HL-60 (cell line): ENCODE measurements around the gene FAM114A2.

Source experiments
- GABPA ChIP-seq: IDR thresholded peaks from 2 replicates; pipeline ENCODE4 v1.6.1; 2012; ENCODE audit warnings: low read depth
- POLR2AphosphoS5 ChIP-seq: IDR thresholded peaks from 2 replicates; pipeline ENCODE4 v1.6.1; 2012; ENCODE audit warnings: low read depth
- SPI1 ChIP-seq: IDR thresholded peaks from 2 replicates; pipeline ENCODE4 v1.6.1; 2012; ENCODE audit warnings: low read depth, mild to moderate bottlenecking, borderline replicate concordance
- TF ChIP-seq, protein P1 (sequence below): IDR thresholded peaks from one replicate; pipeline ENCODE4 v1.5.1; 2011; ENCODE audit warnings: low read length, control low read depth, inconsistent platforms; ENCODE audit not compliant: insufficient read depth
- TF ChIP-seq, protein P2 (sequence below): IDR thresholded peaks from 2 replicates; pipeline ENCODE4 v1.6.1; 2012; ENCODE audit warnings: low read depth; ENCODE audit not compliant: insufficient replicate concordance

DNA sequence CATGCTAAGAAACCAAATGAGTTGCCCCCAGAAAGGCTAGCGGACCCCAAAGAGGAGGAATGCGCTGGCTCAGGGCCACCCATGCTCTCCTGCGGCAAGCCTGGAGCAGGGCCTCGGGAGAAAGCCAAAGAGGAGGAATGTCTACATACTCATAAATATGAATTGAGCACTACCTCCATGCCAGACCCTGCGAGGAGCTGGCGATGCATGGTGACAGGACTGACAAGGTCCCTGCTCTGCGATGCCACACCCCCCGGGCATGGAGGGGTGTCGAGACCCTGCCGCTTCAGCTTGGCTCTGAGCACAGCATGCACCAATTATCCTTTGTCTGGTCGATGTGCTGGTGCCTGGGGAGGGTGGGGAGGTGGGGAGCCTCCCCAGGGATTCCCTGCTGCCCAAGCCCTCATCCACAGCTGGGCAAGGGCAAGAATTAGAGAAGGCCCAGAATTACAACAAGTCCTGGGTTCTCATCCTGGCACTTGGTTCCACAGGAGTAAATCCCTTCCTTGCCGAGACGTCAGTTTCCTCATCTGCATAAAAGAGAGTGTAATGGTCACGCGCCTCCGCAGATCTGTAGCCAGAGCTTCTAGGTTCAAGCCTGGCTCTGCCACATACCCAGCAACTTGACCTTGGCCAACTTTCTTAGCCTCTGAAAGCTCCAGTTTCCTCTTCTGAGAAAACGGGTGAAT, 74.4 kb downstream of the FAM114A2 start:
- TF ChIP-seq, protein P1, sequence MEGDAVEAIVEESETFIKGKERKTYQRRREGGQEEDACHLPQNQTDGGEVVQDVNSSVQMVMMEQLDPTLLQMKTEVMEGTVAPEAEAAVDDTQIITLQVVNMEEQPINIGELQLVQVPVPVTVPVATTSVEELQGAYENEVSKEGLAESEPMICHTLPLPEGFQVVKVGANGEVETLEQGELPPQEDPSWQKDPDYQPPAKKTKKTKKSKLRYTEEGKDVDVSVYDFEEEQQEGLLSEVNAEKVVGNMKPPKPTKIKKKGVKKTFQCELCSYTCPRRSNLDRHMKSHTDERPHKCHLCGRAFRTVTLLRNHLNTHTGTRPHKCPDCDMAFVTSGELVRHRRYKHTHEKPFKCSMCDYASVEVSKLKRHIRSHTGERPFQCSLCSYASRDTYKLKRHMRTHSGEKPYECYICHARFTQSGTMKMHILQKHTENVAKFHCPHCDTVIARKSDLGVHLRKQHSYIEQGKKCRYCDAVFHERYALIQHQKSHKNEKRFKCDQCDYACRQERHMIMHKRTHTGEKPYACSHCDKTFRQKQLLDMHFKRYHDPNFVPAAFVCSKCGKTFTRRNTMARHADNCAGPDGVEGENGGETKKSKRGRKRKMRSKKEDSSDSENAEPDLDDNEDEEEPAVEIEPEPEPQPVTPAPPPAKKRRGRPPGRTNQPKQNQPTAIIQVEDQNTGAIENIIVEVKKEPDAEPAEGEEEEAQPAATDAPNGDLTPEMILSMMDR = no peak
- TF ChIP-seq SPI1 = no peak
- no peak for TF ChIP-seq GABPA
- TF ChIP-seq POLR2AphosphoS5 = no peak
- TF ChIP-seq, protein P2, sequence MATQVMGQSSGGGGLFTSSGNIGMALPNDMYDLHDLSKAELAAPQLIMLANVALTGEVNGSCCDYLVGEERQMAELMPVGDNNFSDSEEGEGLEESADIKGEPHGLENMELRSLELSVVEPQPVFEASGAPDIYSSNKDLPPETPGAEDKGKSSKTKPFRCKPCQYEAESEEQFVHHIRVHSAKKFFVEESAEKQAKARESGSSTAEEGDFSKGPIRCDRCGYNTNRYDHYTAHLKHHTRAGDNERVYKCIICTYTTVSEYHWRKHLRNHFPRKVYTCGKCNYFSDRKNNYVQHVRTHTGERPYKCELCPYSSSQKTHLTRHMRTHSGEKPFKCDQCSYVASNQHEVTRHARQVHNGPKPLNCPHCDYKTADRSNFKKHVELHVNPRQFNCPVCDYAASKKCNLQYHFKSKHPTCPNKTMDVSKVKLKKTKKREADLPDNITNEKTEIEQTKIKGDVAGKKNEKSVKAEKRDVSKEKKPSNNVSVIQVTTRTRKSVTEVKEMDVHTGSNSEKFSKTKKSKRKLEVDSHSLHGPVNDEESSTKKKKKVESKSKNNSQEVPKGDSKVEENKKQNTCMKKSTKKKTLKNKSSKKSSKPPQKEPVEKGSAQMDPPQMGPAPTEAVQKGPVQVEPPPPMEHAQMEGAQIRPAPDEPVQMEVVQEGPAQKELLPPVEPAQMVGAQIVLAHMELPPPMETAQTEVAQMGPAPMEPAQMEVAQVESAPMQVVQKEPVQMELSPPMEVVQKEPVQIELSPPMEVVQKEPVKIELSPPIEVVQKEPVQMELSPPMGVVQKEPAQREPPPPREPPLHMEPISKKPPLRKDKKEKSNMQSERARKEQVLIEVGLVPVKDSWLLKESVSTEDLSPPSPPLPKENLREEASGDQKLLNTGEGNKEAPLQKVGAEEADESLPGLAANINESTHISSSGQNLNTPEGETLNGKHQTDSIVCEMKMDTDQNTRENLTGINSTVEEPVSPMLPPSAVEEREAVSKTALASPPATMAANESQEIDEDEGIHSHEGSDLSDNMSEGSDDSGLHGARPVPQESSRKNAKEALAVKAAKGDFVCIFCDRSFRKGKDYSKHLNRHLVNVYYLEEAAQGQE = no peak
